Heart right ventricle (tissue), 16 donors: ENCODE measurements around the gene BSND. TPM values are rescaled to one million over a fixed set of nuclear protein-coding genes. Genes with fewer than 3 reads are reported as not detected.
A peak's percentile ranks its signal among the peaks of the same experiment; 100 is the strongest.

Experiments
- ATAC-seq, 8 donors: fragments of 200-7000 bp; cut with Tn5 transposase; one replicate each; pipeline ENCODE4 v1.9.1; 2020; ENCODE audit warnings: mild to moderate bottlenecking in 8 of 8, moderate library complexity in 8 of 8, moderate number of reproducible peaks in 1 of 8
- DNase-seq, 2 donors: peaks; one replicate each; pipeline ENCODE4 v3.0.0-alpha.2; 2020
- H3K27ac ChIP-seq, 10 donors: fragments of 200-600 bp; sonication (generic) in 2 of 10; one replicate each; pipeline versions ENCODE4 v1.5.0 to v1.8.0; 2020 to 2022; ENCODE audit warnings: mild to moderate bottlenecking in 3 of 10
- H3K27me3 ChIP-seq, 7 donors: fragments of 200-600 bp; one replicate each; pipeline ENCODE4 v1.8.0; 2021 to 2022; ENCODE audit warnings: mild to moderate bottlenecking in 2 of 7
- H3K36me3 ChIP-seq, 9 donors: fragments of 200-600 bp; sonication (generic) in 1 of 9; one replicate each; pipeline versions ENCODE4 v1.5.0 to v1.8.0; 2020 to 2022; ENCODE audit warnings: mild to moderate bottlenecking in 2 of 9
- H3K4me1 ChIP-seq, 9 donors: fragments of 200-600 bp; sonication (generic) in 1 of 9; one replicate each; pipeline versions ENCODE4 v1.5.0 to v1.8.0; 2020 to 2022; ENCODE audit warnings: mild to moderate bottlenecking in 4 of 9
- H3K4me3 ChIP-seq, 10 donors: fragments of 200-600 bp; sonication (generic) in 2 of 10; one replicate each; pipeline versions ENCODE4 v1.5.0 to v1.8.0; 2020 to 2022; ENCODE audit warnings: mild to moderate bottlenecking in 7 of 10, moderate library complexity in 2 of 10
- H3K9me3 ChIP-seq, 11 donors: fragments of 200-600 bp in 10 of 11; sonication (generic) in 2 of 11; one replicate each; pipeline versions ENCODE4 v1.5.0 to v1.8.0; 2013 to 2022; ENCODE audit warnings: mild to moderate bottlenecking in 2 of 11, control low read depth in 1 of 11, moderate library complexity in 1 of 11
- WGBS, 2 donors: extraction: QIAGEN DNeasy Blood & Tissue Kit; methylation state at CpG; one replicate each; pipeline ENCODE4 v1.1.7; 2013; ENCODE audit warnings: inconsistent platforms in 1 of 2; 5-methylcytosine and 5-hydroxymethylcytosine counted together
- intact Hi-C, 10 donors: fragments of 100-400 bp; cut with DNase I; formaldehyde crosslinking; loops; one replicate each; pipeline versions ENCODE4 v1.11.1 to v1.14.2; 2022
- polyA plus RNA-seq, 2 donors: library from polyadenylated mRNA; stranded (reverse); fragments of 200-250 nt; gene quantifications; one replicate each; pipeline ENCODE4 v1.2.3, GENCODE V29; 2013
- total RNA-seq, 10 donors: library from RNA; stranded (reverse); fragmentation: NEBNext Ultra II Directional in 3 of 10; extraction: Animal tissue kit (Norgen Biotek cat#: 25700) in 3 of 10; gene quantifications; one replicate each; pipeline versions ENCODE4 v1.2.1 to v1.2.4, GENCODE V29; 2021 to 2023
- TF ChIP-seq, protein P1 (sequence below), 9 donors: fragments of 200-600 bp; sonication (generic) in 2 of 9; IDR thresholded peaks; one replicate each; pipeline versions ENCODE4 v1.5.0 to v1.8.0; 2021 to 2022; ENCODE audit warnings: antibody characterized with exemption in 9 of 9, mild to moderate bottlenecking in 5 of 9, moderate library complexity in 1 of 9
- donor health status: Arrhythmogenic right ventricular cardiomyopathy.
- donor health status: ischemic (EF 13 %, LVEDD 7.1; RV severe dilation, severe dysfunction).
- donor health status: healthy with polysubstance abuse.
- donor health status: DM: no; HTN: yes; CAD: no.
- donor health status: DM: no; HTN: no; CAD: no.
- donor health status: ischemic (EF 25% LVEDD 6.9; RV normal size, moderate dysfunction).
- donor health status: ischemic (EF 25% LVEDD 5.7; RV mildly dilated, moderate dysfunction).
- donor health status: healthy.
- donor health status: DM: yes; HTN: yes; CAD: no.
- donor health status: Ischemic cardiomyopathy.
- donor health status: ischemic (EF 35%, LVEDD 5.7; RV mildly dilated, moderate dysfunction).
- donor health status: nonischemic (EF 11% LVEDD 7.7; RV severe dilation, severe dysfunction).
- donor health status: DM: yes; HTN: yes; CAD: no.
- donor health status: PGD.
- donor health status: ischemic (EF 29% LVEDD 5.4; RV normal size, mild dysfunction).
- donor health status: nonischemic (EF 23%, LVEDD 6.1; RV moderate dilation, normal function).

The BSND gene
- total and polyA plus RNA-seq, 12 donors, result not detected

- DNase-seq (no peak), ATAC-seq (no peak)
- Histone ChIP-seq H3K4me1 (peaks cover 0 to 16% (median 8%) of the 10 kb centered on the region in 9 donors), H3K27ac (no peak overlapping the region), H3K27me3 (no peaks in the 10 kb centered on the region), H3K4me3 (no peak overlapping the region), H3K36me3 (no peaks in the 10 kb centered on the region), H3K9me3 (peaks cover 0 to 5% (median 0%) of the 10 kb centered on the region in 11 donors)
- TF ChIP-seq, protein P1, sequence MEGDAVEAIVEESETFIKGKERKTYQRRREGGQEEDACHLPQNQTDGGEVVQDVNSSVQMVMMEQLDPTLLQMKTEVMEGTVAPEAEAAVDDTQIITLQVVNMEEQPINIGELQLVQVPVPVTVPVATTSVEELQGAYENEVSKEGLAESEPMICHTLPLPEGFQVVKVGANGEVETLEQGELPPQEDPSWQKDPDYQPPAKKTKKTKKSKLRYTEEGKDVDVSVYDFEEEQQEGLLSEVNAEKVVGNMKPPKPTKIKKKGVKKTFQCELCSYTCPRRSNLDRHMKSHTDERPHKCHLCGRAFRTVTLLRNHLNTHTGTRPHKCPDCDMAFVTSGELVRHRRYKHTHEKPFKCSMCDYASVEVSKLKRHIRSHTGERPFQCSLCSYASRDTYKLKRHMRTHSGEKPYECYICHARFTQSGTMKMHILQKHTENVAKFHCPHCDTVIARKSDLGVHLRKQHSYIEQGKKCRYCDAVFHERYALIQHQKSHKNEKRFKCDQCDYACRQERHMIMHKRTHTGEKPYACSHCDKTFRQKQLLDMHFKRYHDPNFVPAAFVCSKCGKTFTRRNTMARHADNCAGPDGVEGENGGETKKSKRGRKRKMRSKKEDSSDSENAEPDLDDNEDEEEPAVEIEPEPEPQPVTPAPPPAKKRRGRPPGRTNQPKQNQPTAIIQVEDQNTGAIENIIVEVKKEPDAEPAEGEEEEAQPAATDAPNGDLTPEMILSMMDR (IDR thresholded peaks at IDR 0.05), result no peak
- 95 to 98% methylated on average over 4 of the region's 4 CpGs for WGBS, 2 donors
- intact Hi-C loops, result loop anchor here in 7 of 10 donors (2.0 to 5.0 kb wide), 4 partner anchors 43 to 71 kb away; partner anchors contain the start of gene BSND (in 4 of the 7)
Observed at GRCh38 chr1:54951810-54952226, 46.9 kb upstream of the BSND start.

- H3K4me1 ChIP-seq, result peaks cover 0 to 16% (median 8%) of the 10 kb centered on the region in 9 donors
- peaks cover 0 to 9% (median 0%) of the 10 kb centered on the region in 11 donors for H3K9me3 ChIP-seq
- DNase-seq (no peak), ATAC-seq (no peak)
- TF ChIP-seq, protein P1 (IDR thresholded peaks at IDR 0.05), result no peak
- 84 to 91% methylated on average over 4 of the region's 4 CpGs for WGBS, 2 donors
- H3K4me3 ChIP-seq, result no peak overlapping the region
- no peaks in the 10 kb centered on the region for H3K36me3 ChIP-seq
- H3K27ac ChIP-seq, result no peak overlapping the region
- intact Hi-C loops, result loop anchor here in 5 of 10 donors (2.0 to 5.0 kb wide), 2 partner anchors 42 to 44 kb away; partner anchors contain the start of gene BSND (in 4 of the 5)
- H3K27me3 ChIP-seq, result no peaks in the 10 kb centered on the region
Observed at GRCh38 chr1:54952950-54953718, 45.6 kb upstream of the BSND start.

DNA sequence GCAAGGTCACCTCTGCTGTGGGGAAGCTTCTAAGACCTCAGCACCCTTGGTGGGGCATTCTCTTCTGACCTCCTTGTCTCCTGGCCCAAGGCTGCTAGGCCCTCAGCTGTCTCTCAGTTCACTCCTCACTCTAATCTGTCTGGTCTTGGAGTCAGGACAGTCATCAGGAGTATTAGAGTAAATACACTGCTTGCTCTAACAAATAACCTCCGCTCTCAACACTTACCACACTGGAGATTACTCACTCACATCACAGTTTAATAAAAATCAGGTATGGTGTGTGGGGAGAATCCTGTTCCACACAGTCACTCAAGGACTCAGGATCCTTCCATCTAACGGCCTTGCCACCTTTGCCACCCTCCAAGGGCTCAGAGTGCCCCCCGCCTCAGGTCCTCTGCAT lies 44.9 kb upstream of the BSND start:
- intact Hi-C loops, result loop anchor here in 5 of 10 donors (2.0 to 5.0 kb wide), 2 partner anchors 41 to 43 kb away; partner anchors contain the start of gene BSND (in 4 of the 5)
- no peaks in the 10 kb centered on the region for H3K36me3 ChIP-seq
- H3K9me3 ChIP-seq, result peaks cover 0 to 10% (median 0%) of the 10 kb centered on the region in 11 donors
- no peak overlapping the region for H3K27ac ChIP-seq
- no peak for DNase-seq
- ATAC-seq, result no peak
- WGBS, 2 donors, result 81 to 95% methylated on average over 3 of the region's 3 CpGs
- TF ChIP-seq, protein P1 (IDR thresholded peaks at IDR 0.05), result no peak
- H3K4me3 ChIP-seq, result no peak overlapping the region
- H3K4me1 ChIP-seq, result peaks cover 0 to 13% (median 8%) of the 10 kb centered on the region in 9 donors
- H3K27me3 ChIP-seq, result no peaks in the 10 kb centered on the region

- TF ChIP-seq, protein P1 (IDR thresholded peaks at IDR 0.05), result no peak
- WGBS, 2 donors, result 73 to 80% methylated on average over 1 of the region's 1 CpG
- Histone ChIP-seq H3K4me1 (peaks cover 0 to 8% (median 7%) of the 10 kb centered on the region in 9 donors), H3K9me3 (peaks cover 0 to 15% (median 0%) of the 10 kb centered on the region in 11 donors), H3K27ac (peak overlapping the region in 1 of 10 donors; percentile 15), H3K36me3 (no peaks in the 10 kb centered on the region), H3K4me3 (no peak overlapping the region), H3K27me3 (no peaks in the 10 kb centered on the region)
- DNase-seq, result no peak
- intact Hi-C loops, result no loop called here
- no peak for ATAC-seq
Observed at GRCh38 chr1:54955359-54955758, 43.4 kb upstream of the BSND start.
